ENCODE results near the gene STAT5A.

Gene STAT5A

GRCh38 chr17:42339221-42339620 is 50.9 kb downstream of the STAT5A start:
- TF ChIP-seq CTCF (IDR thresholded peaks at IDR 0.05; ENCODE audit: low read depth, low read length, missing control alignments) = no peak
- H3K4me3 ChIP-seq (ENCODE audit: low read depth, low read length) = no peak overlapping the region
- no peak for DNase-seq (ENCODE audit: low read depth)

- no peak for TF ChIP-seq CTCF (IDR thresholded peaks at IDR 0.05; ENCODE audit: low read depth, low read length, missing control alignments)
- H3K4me3 ChIP-seq (ENCODE audit: low read depth, low read length) = no peak overlapping the region
- no peak for DNase-seq (ENCODE audit: low read depth)
Measured at GRCh38 chr17:42340691-42341127, 52.4 kb downstream of the STAT5A start.

- no peak for DNase-seq (ENCODE audit: low read depth)
- TF ChIP-seq CTCF (IDR thresholded peaks at IDR 0.05; ENCODE audit: low read depth, low read length, missing control alignments) = no peak
- no peak overlapping the region for H3K4me3 ChIP-seq (ENCODE audit: low read depth, low read length)
Measured at GRCh38 chr17:42341568-42341967, 53.3 kb downstream of the STAT5A start.

GRCh38 chr17:42342242-42343008 is 54.1 kb downstream of the STAT5A start:
- no peak for DNase-seq (ENCODE audit: low read depth)
- TF ChIP-seq CTCF (IDR thresholded peaks at IDR 0.05; ENCODE audit: low read depth, low read length, missing control alignments) = no peak

GRCh38 chr17:42345396-42346073 is 57.2 kb downstream of the STAT5A start:
- H3K4me3 ChIP-seq (ENCODE audit: low read depth, low read length) = no peak overlapping the region
- DNase-seq (ENCODE audit: low read depth) = no peak
- no peak for TF ChIP-seq CTCF (IDR thresholded peaks at IDR 0.05; ENCODE audit: low read depth, low read length, missing control alignments)

More at GRCh38 chr17:42342242-42343008, 54.1 kb downstream of the STAT5A start:
- H3K4me3 ChIP-seq (ENCODE audit: low read depth, low read length) = no peak overlapping the region

GRCh38 chr17:42346481-42346880 is 58.2 kb downstream of the STAT5A start:
- H3K4me3 ChIP-seq (ENCODE audit: low read depth, low read length) = no peak overlapping the region
- DNase-seq (ENCODE audit: low read depth) = no peak

More at GRCh38 chr17:42346481-42346880, 58.2 kb downstream of the STAT5A start:
- no peak for TF ChIP-seq CTCF (IDR thresholded peaks at IDR 0.05; ENCODE audit: low read depth, low read length, missing control alignments)
